Measurements from ENCODE around the gene MRPS26.

- TF ChIP-seq, protein P1, sequence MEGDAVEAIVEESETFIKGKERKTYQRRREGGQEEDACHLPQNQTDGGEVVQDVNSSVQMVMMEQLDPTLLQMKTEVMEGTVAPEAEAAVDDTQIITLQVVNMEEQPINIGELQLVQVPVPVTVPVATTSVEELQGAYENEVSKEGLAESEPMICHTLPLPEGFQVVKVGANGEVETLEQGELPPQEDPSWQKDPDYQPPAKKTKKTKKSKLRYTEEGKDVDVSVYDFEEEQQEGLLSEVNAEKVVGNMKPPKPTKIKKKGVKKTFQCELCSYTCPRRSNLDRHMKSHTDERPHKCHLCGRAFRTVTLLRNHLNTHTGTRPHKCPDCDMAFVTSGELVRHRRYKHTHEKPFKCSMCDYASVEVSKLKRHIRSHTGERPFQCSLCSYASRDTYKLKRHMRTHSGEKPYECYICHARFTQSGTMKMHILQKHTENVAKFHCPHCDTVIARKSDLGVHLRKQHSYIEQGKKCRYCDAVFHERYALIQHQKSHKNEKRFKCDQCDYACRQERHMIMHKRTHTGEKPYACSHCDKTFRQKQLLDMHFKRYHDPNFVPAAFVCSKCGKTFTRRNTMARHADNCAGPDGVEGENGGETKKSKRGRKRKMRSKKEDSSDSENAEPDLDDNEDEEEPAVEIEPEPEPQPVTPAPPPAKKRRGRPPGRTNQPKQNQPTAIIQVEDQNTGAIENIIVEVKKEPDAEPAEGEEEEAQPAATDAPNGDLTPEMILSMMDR (IDR thresholded peaks at IDR 0.05) = no peak
- TF ChIP-seq EP300 (IDR thresholded peaks at IDR 0.05) (no peak), POLR2AphosphoS5 (IDR thresholded peaks at IDR 0.05) (no peak), POLR2A (IDR thresholded peaks at IDR 0.05) (no peak)
Measured at GRCh38 chr20:3080939-3081388, 35.1 kb downstream of the MRPS26 start.

Data from stomach (tissue), 4 donors.